ENCODE measurements around the gene OTUD3. TPM values are rescaled to one million over a fixed set of nuclear protein-coding genes. Genes with fewer than 3 reads are reported as not detected.
A peak's percentile ranks its signal among the peaks of the same experiment; 100 is the strongest.

The OTUD3 gene
- 45.0 and 82.9 TPM in 2 replicates for total RNA-seq (2011; cell fraction: chromatin; rRNA removed; ENCODE audit: low replicate concordance)
- 21.7 and 25.0 TPM in 2 replicates for total RNA-seq (2011; cell fraction: nucleolus; rRNA removed)
- total RNA-seq (2011; cell fraction: nucleoplasm; rRNA removed): 43.3 and 74.3 TPM in 2 replicates
- total RNA-seq (2014; rRNA removed) (5.6 and 5.9 TPM in 2 replicates), total RNA-seq (2014; rRNA removed; fragmentation: Illumina TruSeq; extraction: Trizol) (13.6 and 16.0 TPM in 2 replicates), total RNA-seq (2015; rRNA removed; fragmentation: Illumina TruSeq; extraction: Trizol) (13.7 and 15.6 TPM in 2 replicates), total RNA-seq (2021) (10.9 and 13.3 TPM in 2 replicates), polyA plus RNA-seq (2011; rRNA removed) (16.6 and 18.8 TPM in 2 replicates), polyA plus RNA-seq (2014; fragmentation: Illumina TruSeq; extraction: Trizol) (8.3 and 8.6 TPM in 2 replicates), polyA plus RNA-seq (2014; fragmentation: Nextera tagmentation; extraction: Ambion mirVana) (1 to 10 TPM; 2.0 to 2.8 TPM), polyA plus RNA-seq (2014; rRNA removed) (11.0 and 11.7 TPM in 2 replicates), polyA minus RNA-seq (2011; rRNA and poly(A)+ RNA removed) (23.5 and 27.6 TPM in 2 replicates), Bru-seq, nascent RNA (percentile 88 among the genes with signal in this experiment), BruChase-seq, experiment 1, labeled RNA remaining after a 2-hour chase (percentile 94 among the genes with signal in this experiment), BruChase-seq, experiment 2, labeled RNA remaining after a 6-hour chase (percentile 95 among the genes with signal in this experiment)
- polyA plus RNA-seq (2011; cell fraction: cytosol; rRNA removed): 2.9 and 13.2 TPM in 2 replicates
- polyA plus RNA-seq (2011; cell fraction: nucleus; rRNA removed): 22.7 and 36.7 TPM in 2 replicates
- 6.3 TPM in 2 replicates for polyA plus RNA-seq (2012)
- polyA minus RNA-seq (2011; cell fraction: cytosol; rRNA and poly(A)+ RNA removed): 3.9 and 5.8 TPM in 2 replicates
- polyA minus RNA-seq (2011; cell fraction: nucleus; rRNA and poly(A)+ RNA removed): 19.0 and 27.2 TPM in 2 replicates
- long read RNA-seq, experiment 1, full-length matches to known transcripts: 1 of 14 reads
- long read RNA-seq, experiment 1, partial matches to known transcripts: 8 of 14 reads
- long read RNA-seq, experiment 1, other reads (novel, unspliced or antisense): 5 of 14 reads
- long read RNA-seq, experiment 2, partial matches to known transcripts: 0 of 7 reads
- long read RNA-seq, experiment 2, other reads (novel, unspliced or antisense): 7 of 7 reads
- long read RNA-seq, experiment 3, full-length matches to known transcripts: 1 of 5 reads
- long read RNA-seq, experiment 3, partial matches to known transcripts: 1 of 5 reads
- long read RNA-seq, experiment 3, other reads (novel, unspliced or antisense): 3 of 5 reads

DNA sequence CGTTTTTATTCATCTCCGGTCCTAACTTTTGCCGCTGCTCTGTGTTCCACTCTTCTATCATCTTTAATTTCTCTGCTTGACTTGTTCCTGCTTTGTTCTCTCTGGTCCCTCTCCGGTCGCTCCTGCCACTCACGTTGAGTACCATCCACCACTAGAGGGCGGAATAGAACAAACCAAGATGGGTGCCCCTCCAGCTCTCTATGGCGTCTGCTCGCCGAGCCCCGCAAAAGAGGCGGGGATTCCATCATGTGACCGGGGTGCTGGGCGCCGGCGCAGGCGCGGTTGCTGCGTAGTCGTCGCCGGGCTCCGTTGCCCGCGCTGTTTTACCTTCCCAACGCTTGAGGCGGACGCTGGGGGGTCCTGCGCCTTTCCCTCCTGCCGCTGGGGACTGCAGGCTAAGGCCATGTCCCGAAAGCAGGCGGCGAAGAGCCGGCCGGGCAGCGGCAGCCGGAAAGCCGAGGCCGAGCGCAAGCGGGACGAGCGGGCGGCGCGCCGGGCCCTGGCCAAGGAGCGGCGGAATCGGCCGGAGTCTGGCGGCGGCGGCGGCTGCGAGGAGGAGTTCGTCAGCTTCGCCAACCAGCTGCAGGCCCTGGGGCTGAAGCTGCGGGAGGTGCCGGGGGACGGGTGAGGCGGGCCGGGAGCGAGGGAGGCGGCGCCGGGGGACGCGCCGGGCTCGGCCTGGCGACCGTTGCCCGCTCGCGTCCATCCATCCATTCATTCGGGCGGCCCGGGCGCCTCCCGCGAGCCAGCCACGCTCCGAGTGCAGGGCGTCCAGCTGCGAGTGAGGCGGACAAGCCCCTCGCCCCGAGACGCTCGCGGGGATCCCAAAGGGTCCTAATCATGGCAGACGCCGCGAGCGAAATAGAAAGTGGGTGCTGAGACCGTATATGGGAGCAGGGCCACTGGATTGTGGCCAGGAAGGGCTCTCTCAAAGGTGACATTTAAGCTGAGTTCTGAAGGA, at the start of gene OTUD3:
Gene OTUD3 (plus strand): TSS at position 285 of the 961 bp plus-strand sequence. CDS start 119 bp downstream, at position 404.
- Histone ChIP-seq H3K9me3 (replicated peaks; ENCODE audit: control insufficient read depth, insufficient read depth, low read depth, low read length) (no peaks in the 10 kb centered on the region), H3K4me1 (replicated peaks in 1 of 2; ENCODE audit: control insufficient read depth in 2 of 2, insufficient read depth in 2 of 2, low read length in 2 of 2) (peaks cover 20 to 22% of the 10 kb centered on the region in 2 experiments; a peak in 4 of 5 replicates), H3K9ac (ENCODE audit: insufficient read depth in 1 of 2, low read depth in 2 of 2, low read length in 2 of 2) (peak within 1 kb of the TSS; percentile 93 to 98), H3K79me2 (ENCODE audit: control insufficient read depth, insufficient read depth, low read length) (peaks cover 49% of the 10 kb centered on the region), H3K36me3 (ENCODE audit: control insufficient read depth, insufficient read depth, low read length) (peaks cover 26% of the 10 kb centered on the region), H3K4me3 (peak within 1 kb of the TSS; percentile 93), H3K9me1 (ENCODE audit: control insufficient read depth, insufficient read depth, low read length) (peaks cover 2% of the 10 kb centered on the region), H3K27me3 (ENCODE audit: control insufficient read depth in 2 of 2, insufficient read depth in 2 of 2, low read length in 2 of 2) (no peaks in the 10 kb centered on the region), H3K27ac (ENCODE audit: extremely low read depth, low read depth, low read length) (peak within 1 kb of the TSS; percentile 90), H2AFZ (ENCODE audit: low read depth, low read length) (peak within 1 kb of the TSS; percentile 98), H3K4me2 (ENCODE audit: insufficient read depth, low read length) (peak within 1 kb of the TSS; percentile 97), H4K20me1 (replicated peaks; ENCODE audit: control insufficient read depth, insufficient read depth, low read length) (0 out of 2 replicates have a peak, but pooled peaks cover 4% of the 10 kb centered on the region)
- POLR2A ChIA-PET: interaction anchor here (0.6 to 2.2 kb wide), 11 partner anchors 9 to 429 kb away, joined by 3 to 12 read pairs (median 3); no protein-coding TSS in a partner anchor
- peak; percentile 99 for DNase-seq (ENCODE audit: extremely low read depth in 1 of 4, low spot score in 3 of 4)
- peak; percentile 96 for ATAC-seq
- CTCF ChIA-PET (ENCODE audit: low intra/inter-chr PET ratio): no interaction called here
- intact Hi-C loops (cut with micrococcal nuclease): no loop called here
- peak; percentile 95 for FAIRE-seq
- under 1% methylated on average over 92 of the region's 97 CpGs for WGBS (ENCODE audit: insufficient coverage, low coverage, missing lambda C conversion rate)
- BruUV-seq (replicated peaks): no TSS peak
- in situ Hi-C loops (cut with MboI): no loop called here
- TF ChIP-seq RUNX1 (IDR thresholded peaks at IDR 0.05; ENCODE audit: low read depth) (no peak), POLR2B (IDR thresholded peaks at IDR 0.05; ENCODE audit: low read depth, partially characterized antibody) (peak; percentile 80), HDAC3 (IDR thresholded peaks at IDR 0.05; ENCODE audit: borderline replicate concordance, partially characterized antibody) (peak; percentile 17)
